MM.1S (cell line): ENCODE results near the gene RPL11.
A peak's percentile ranks its signal among the peaks of the same experiment; 100 is the strongest.
"Not testable (repeated sequence)": the region's sequence is repeated elsewhere in the genome, so short reads cannot be mapped to it uniquely, and the experiment has no call there.

Source experiments
- DNase-seq: peaks from one replicate; pipeline ENCODE4 v3.0.0-alpha.2; 2015
- H2AFZ ChIP-seq: fragments of 300-600 bp; sonication (generic); 2 replicates; pipeline ENCODE4 v1.6.0; 2016; ENCODE audit warnings: antibody characterized with exemption, low read length
- H3F3A ChIP-seq: fragments of 300-600 bp; sonication (generic); 2 replicates; pipeline ENCODE4 v1.6.1; 2016; ENCODE audit warnings: mild to moderate bottlenecking, antibody characterized with exemption, low read length, moderate library complexity, mixed read lengths; ENCODE audit not compliant: insufficient read depth
- H3K27ac ChIP-seq: fragments of 300-600 bp; sonication (generic); 2 replicates; pipeline ENCODE4 v1.5.1; 2016; ENCODE audit warnings: mild to moderate bottlenecking, low read length
- H3K27me3 ChIP-seq: fragments of 300-600 bp; sonication (generic); replicated peaks from 2 replicates; pipeline ENCODE4 v1.6.0; 2016; ENCODE audit warnings: low read length; ENCODE audit not compliant: insufficient read depth
- H3K36me3 ChIP-seq: fragments of 300-600 bp; sonication (generic); replicated peaks from 2 replicates; pipeline ENCODE4 v1.6.1; 2016; ENCODE audit warnings: mild to moderate bottlenecking, low read length, mixed read lengths; ENCODE audit not compliant: insufficient read depth
- H3K4me1 ChIP-seq: fragments of 300-600 bp; sonication (generic); 2 replicates; pipeline ENCODE4 v1.6.1; 2016; ENCODE audit warnings: low read length, mixed read lengths
- H3K4me2 ChIP-seq: fragments of 300-600 bp; sonication (generic); 2 replicates; pipeline ENCODE4 v1.6.0; 2016; ENCODE audit warnings: low read depth, low read length
- H3K4me3 ChIP-seq: fragments of 300-600 bp; sonication (generic); 2 replicates; pipeline ENCODE4 v1.5.1; 2016; ENCODE audit warnings: low read length, mixed read lengths
- H3K79me2 ChIP-seq: fragments of 300-600 bp; sonication (generic); 2 replicates; pipeline ENCODE4 v1.6.1; 2016; ENCODE audit warnings: mixed run types, low read length, mixed read lengths
- H3K9ac ChIP-seq: fragments of 300-600 bp; sonication (generic); 2 replicates; pipeline ENCODE4 v1.6.1; 2016; ENCODE audit warnings: low read length, mixed read lengths
- H3K9me2 ChIP-seq: fragments of 300-600 bp; sonication (generic); replicated peaks from 2 replicates; pipeline ENCODE4 v1.6.1; 2016; ENCODE audit warnings: mild to moderate bottlenecking, low read length, mixed read lengths; ENCODE audit not compliant: insufficient read depth
- H3K9me3 ChIP-seq: fragments of 300-600 bp; sonication (generic); replicated peaks from 2 replicates; pipeline ENCODE4 v1.6.1; 2016; ENCODE audit warnings: mild to moderate bottlenecking, low read length, mixed read lengths; ENCODE audit not compliant: insufficient read depth
- H4K20me1 ChIP-seq: fragments of 300-600 bp; sonication (generic); 2 replicates; pipeline ENCODE4 v1.6.1; 2016; ENCODE audit warnings: mild to moderate bottlenecking, low read length, moderate library complexity, mixed read lengths; ENCODE audit not compliant: insufficient read depth
- EZH2 ChIP-seq: fragments of 300-600 bp; sonication (generic); optimal IDR thresholded peaks from 2 replicates; pipeline ENCODE3; 2017; ENCODE audit warnings: low read depth, mild to moderate bottlenecking, antibody characterized with exemption, low read length, mixed read lengths
- EZH2phosphoT487 ChIP-seq: fragments of 300-600 bp; sonication (generic); IDR thresholded peaks from 2 replicates; pipeline ENCODE4 v1.6.1; 2018; ENCODE audit warnings: antibody characterized with exemption, low read length
- TF ChIP-seq, protein P1 (sequence below): fragments of 300-600 bp; sonication (generic); IDR thresholded peaks from 2 replicates; pipeline ENCODE4 v1.5.1; 2016; ENCODE audit warnings: antibody characterized with exemption, low read length, mixed read lengths

The RPL11 gene

DNA sequence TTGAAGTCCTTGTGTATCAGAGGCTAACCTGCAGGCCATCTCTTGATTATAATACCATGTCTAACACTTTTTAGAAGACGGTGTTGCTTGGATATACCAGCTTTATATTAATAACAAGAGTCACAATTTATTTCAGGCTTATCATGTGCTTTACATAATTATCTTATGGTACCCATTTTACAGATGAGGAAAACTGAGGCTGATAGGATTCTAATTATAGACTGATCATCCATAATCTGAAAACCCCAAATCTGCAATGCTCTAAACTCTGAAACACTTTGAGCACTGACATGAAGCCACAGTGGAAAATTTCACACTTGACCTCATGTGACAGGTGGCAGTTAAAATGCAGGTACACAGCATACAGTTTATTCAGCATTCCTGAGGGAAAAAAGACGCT lies 7.2 kb upstream of the RPL11 start:
- no peak for DNase-seq
- Histone ChIP-seq H3K79me2 (no peaks in the 10 kb centered on the region), H3K27ac (no peak overlapping the region), H3K4me2 (no peak overlapping the region), H2AFZ (no peak overlapping the region), H3K9me3 (no peaks in the 10 kb centered on the region), H3K4me3 (no peak overlapping the region), H3K36me3 (no peaks in the 10 kb centered on the region), H4K20me1 (no peaks in the 10 kb centered on the region), H3K27me3 (no peaks in the 10 kb centered on the region; the same call in 1 of the 2 replicates), H3K9me2 (no peaks in the 10 kb centered on the region), H3K4me1 (no peaks in the 10 kb centered on the region), H3F3A (no peaks in the 10 kb centered on the region), H3K9ac (no peak overlapping the region)
- no peak for TF ChIP-seq EZH2phosphoT487
- TF ChIP-seq, protein P1, sequence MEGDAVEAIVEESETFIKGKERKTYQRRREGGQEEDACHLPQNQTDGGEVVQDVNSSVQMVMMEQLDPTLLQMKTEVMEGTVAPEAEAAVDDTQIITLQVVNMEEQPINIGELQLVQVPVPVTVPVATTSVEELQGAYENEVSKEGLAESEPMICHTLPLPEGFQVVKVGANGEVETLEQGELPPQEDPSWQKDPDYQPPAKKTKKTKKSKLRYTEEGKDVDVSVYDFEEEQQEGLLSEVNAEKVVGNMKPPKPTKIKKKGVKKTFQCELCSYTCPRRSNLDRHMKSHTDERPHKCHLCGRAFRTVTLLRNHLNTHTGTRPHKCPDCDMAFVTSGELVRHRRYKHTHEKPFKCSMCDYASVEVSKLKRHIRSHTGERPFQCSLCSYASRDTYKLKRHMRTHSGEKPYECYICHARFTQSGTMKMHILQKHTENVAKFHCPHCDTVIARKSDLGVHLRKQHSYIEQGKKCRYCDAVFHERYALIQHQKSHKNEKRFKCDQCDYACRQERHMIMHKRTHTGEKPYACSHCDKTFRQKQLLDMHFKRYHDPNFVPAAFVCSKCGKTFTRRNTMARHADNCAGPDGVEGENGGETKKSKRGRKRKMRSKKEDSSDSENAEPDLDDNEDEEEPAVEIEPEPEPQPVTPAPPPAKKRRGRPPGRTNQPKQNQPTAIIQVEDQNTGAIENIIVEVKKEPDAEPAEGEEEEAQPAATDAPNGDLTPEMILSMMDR, result no peak
- TF ChIP-seq EZH2, result no peak

DNA sequence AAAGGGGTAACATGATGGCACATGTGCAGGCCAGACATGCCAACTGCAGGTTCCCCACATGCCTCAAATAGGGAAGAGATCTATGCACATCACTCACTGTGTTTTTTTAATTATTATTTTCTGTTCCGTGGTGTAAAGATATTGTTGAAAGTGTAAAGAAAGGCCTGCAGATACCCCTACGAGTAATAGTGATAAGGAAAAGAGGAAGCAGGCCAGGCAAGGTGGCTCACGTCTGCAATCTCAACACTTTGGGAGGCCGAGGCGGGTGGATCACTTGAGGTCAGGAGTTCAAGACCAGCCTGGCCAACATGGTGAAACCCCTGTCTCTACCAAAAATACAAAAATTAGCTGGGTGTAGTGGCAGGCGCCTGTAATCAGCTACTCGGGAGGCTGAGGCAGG lies 6.4 kb upstream of the RPL11 start:
- not testable (repeated sequence) for H3K79me2 ChIP-seq, H2AFZ ChIP-seq, H3K9me2 ChIP-seq, H3K27ac ChIP-seq, H3K4me1 ChIP-seq, H3K4me3 ChIP-seq, H3F3A ChIP-seq, H3K27me3 ChIP-seq, H3K36me3 ChIP-seq, H3K4me2 ChIP-seq, H4K20me1 ChIP-seq, H3K9me3 ChIP-seq, H3K9ac ChIP-seq, DNase-seq

DNA sequence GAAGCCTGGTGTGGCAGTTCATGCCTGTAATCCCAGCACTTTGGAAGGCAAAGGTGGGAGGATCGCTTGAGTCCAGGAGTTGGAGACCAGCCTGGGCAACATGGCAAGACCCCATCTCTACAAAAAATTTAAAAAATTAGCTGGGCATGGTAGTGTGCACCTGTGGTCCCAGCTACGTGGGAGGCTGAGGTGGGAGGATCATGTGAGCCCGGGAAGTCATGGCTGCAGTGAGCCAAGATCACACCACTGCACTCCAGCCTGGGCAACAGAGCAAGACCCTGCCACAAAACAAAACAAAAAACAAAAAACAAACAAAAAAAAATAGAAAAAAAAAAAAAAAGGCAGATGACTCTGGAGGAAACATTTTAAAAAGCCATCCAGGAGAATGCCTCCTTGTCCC lies 3.9 kb upstream of the RPL11 start:
- H2AFZ ChIP-seq, H3K36me3 ChIP-seq, H3K27ac ChIP-seq, H3K9me3 ChIP-seq, DNase-seq, H4K20me1 ChIP-seq, H3K4me2 ChIP-seq, H3K27me3 ChIP-seq, H3K4me1 ChIP-seq, H3K9me2 ChIP-seq, H3F3A ChIP-seq, H3K4me3 ChIP-seq, H3K9ac ChIP-seq: not testable (repeated sequence)
- peaks cover 11% of the 10 kb centered on the region for H3K79me2 ChIP-seq

DNA sequence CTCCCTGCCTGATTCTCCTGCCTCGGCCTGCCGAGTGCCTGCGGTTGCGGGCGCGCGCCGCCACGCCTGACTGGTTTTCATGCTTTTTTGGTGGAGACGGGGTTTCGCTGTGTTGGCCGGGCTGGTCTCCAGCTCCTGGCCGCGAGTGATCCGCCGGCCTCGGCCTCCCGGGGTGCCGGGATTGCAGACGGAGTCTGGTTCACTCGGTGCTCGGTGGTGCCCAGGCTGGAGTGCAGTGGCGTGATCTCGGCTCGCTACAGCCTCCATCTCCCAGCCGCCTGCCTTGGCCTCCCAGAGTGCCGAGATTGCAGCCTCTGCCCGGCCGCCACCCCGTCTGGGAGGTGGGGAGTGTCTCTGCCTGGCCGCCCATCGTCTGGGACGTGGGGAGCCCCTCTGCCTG lies 3.3 kb upstream of the RPL11 start:
- not testable (repeated sequence) for H2AFZ ChIP-seq, H3K4me1 ChIP-seq

DNA sequence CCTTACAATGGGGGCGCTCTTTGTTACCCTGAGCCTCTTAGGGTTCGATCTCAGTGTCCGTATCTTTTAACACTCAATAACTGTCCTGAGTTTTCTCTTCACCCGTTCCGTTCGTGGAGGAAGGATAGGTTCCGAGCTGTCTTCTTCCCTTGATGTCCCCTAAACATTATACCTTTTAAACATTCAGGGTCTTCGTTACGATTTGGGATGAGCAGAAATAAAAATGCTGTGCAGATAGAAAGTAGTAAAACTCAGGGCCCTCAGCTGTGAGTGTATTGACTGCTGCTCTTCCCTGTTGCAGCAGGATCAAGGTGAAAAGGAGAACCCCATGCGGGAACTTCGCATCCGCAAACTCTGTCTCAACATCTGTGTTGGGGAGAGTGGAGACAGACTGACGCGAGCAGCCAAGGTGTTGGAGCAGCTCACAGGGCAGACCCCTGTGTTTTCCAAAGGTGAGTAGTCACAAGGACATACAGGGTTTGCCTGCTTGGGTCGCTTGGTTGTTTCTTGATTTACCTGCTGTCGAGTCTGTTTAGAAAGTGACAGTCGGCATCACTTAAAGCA lies 784 bp downstream of the RPL11 start:
- peak overlapping the region; percentile 95 for H3K4me2 ChIP-seq
- H3K36me3 ChIP-seq, result peaks cover 31% of the 10 kb centered on the region; the same call in 1 of the 2 replicates
- H3K4me3 ChIP-seq, result peak overlapping the region; percentile 98
- H3K9me2 ChIP-seq, result no peaks in the 10 kb centered on the region
- H3K27ac ChIP-seq, result peak overlapping the region; percentile 67; the same call in 1 of the 2 replicates
- H3K9me3 ChIP-seq, result no peaks in the 10 kb centered on the region
- peak overlapping the region; percentile 90 for H3K9ac ChIP-seq
- H2AFZ ChIP-seq, result no peak overlapping the region
- peak; percentile 31 for DNase-seq
- peaks cover 44% of the 10 kb centered on the region for H4K20me1 ChIP-seq
- H3F3A ChIP-seq, result peaks cover 20% of the 10 kb centered on the region
- TF ChIP-seq EZH2phosphoT487, result no peak
- no peak for TF ChIP-seq EZH2
- TF ChIP-seq, protein P1, result no peak
- H3K79me2 ChIP-seq, result peaks cover 59% of the 10 kb centered on the region
- H3K27me3 ChIP-seq, result no peaks in the 10 kb centered on the region
- H3K4me1 ChIP-seq, result peaks cover 11% of the 10 kb centered on the region

More for the DNA sequence above, 3.3 kb upstream of the RPL11 start:
- not testable (repeated sequence) for H3K27me3 ChIP-seq, H3K27ac ChIP-seq, DNase-seq, H3K4me3 ChIP-seq, H3K9me3 ChIP-seq, H3K9ac ChIP-seq, H3K9me2 ChIP-seq, H3K4me2 ChIP-seq, H4K20me1 ChIP-seq, H3F3A ChIP-seq
- Histone ChIP-seq H3K36me3 (peaks cover 10% of the 10 kb centered on the region; the same call in 1 of the 2 replicates), H3K79me2 (peaks cover 17% of the 10 kb centered on the region)
